Mesodermal cell (in vitro differentiated cells): ENCODE measurements around the gene MAU2.

Experiments used
- H3K27ac ChIP-seq: 2 replicates; pipeline ENCODE4 v1.7.0; 2013; ENCODE audit warnings: mild to moderate bottlenecking, low read depth, low read length, moderate library complexity; ENCODE audit not compliant: severe bottlenecking
- H3K36me3 ChIP-seq: 2 replicates; pipeline ENCODE4 v1.7.1; 2013; ENCODE audit warnings: mild to moderate bottlenecking, low read length, moderate library complexity; ENCODE audit not compliant: control insufficient read depth, insufficient read depth
- H3K4me1 ChIP-seq: one replicate; pipeline ENCODE4 v1.7.1; 2013; ENCODE audit warnings: mild to moderate bottlenecking, low read length; ENCODE audit not compliant: insufficient read depth, control insufficient read depth, poor library complexity, severe bottlenecking
- H3K4me3 ChIP-seq: 2 replicates; pipeline ENCODE4 v1.7.0; 2013; ENCODE audit warnings: low read length, control low read depth, mild to moderate bottlenecking; ENCODE audit not compliant: insufficient read depth, poor library complexity, severe bottlenecking; ENCODE audit errors: extremely low read depth
- H3K9me3 ChIP-seq: 2 replicates; pipeline ENCODE4 v1.7.1; 2013; ENCODE audit warnings: mild to moderate bottlenecking, low read length, moderate library complexity; ENCODE audit not compliant: control insufficient read depth
- WGBS, 2 experiments: methylation state at CpG; one replicate each; pipeline ENCODE4 v1.1.5; 2013; ENCODE audit warnings: missing lambda C conversion rate in 2 of 2; ENCODE audit not compliant: insufficient coverage in 2 of 2; 5-methylcytosine and 5-hydroxymethylcytosine counted together

The MAU2 gene

DNA sequence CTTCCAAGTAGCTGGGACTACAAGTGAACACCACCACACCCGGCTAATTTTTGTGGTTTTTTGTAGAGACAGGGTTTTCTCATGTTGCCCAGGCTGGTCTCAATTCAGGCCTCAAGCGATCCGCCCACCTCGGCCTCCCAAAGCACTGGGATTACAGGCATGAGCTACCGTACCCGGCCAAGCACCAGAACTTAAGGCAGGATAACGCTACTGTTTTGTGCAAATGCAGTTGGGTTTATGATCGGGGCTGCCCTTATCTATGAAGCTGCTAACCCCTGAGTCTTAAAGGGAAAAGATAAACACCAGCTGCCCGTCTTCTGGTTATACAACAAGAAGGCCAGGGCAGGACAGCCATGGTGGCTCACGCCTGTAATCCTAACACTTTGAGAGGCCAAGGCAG is 34.9 kb upstream of the MAU2 start:
- Histone ChIP-seq H3K4me1 (no peaks in the 10 kb centered on the region), H3K9me3 (no peaks in the 10 kb centered on the region), H3K4me3 (no peak overlapping the region), H3K27ac (no peak overlapping the region), H3K36me3 (peaks cover 79% of the 10 kb centered on the region)
- WGBS, 2 experiments: 88 to 93% methylated on average over 9 to 10 of the region's 10 CpGs

DNA sequence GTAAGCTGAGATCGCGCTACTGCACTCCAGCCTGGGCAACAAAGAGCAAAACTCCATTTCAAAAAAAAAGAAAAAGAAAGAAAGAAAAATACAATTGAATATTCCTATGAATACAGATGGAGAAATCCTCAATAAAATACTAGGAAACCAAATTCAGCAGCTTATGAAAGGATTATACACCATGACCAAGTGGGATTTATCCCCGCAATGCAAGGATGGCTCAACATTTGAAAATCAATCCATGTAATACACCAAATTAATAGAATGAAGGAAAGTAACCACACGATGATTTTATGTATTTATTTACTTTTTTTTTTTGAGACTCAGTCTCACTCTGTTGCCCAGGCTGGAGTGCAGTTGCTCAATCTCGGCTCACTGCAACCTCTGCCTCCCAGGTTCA is 28.0 kb upstream of the MAU2 start:
- WGBS, 2 experiments: 92 to 100% methylated on average over 1 to 2 of the region's 5 CpGs
- no peak overlapping the region for H3K27ac ChIP-seq
- no peak overlapping the region for H3K4me3 ChIP-seq
- no peaks in the 10 kb centered on the region for H3K4me1 ChIP-seq
- H3K9me3 ChIP-seq: no peaks in the 10 kb centered on the region
- peaks cover 75% of the 10 kb centered on the region for H3K36me3 ChIP-seq

DNA sequence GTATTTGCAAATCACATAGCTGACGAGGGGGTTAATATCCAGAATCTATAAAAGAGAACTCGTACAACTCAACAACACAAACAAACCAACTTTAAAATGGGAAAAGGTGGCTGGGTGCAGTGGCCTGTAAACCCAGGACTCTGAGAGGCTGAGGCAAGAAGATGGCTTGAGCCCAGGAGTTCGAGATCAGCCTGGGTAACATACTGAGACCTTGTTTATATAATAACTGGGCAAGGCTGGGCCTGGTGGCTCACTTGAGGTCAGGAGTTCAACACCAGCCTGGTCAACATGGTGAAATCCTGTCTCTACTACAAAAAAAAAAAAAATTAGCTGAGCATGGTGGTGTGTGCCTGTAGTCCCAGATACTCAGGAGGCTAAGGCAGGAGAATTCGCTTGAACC is 25.7 kb upstream of the MAU2 start:
- WGBS, 2 experiments: 86 to 96% methylated on average over 2 of the region's 4 CpGs
- Histone ChIP-seq H3K4me3 (no peak overlapping the region), H3K36me3 (peaks cover 72% of the 10 kb centered on the region), H3K9me3 (no peaks in the 10 kb centered on the region), H3K27ac (no peak overlapping the region), H3K4me1 (no peaks in the 10 kb centered on the region)

DNA sequence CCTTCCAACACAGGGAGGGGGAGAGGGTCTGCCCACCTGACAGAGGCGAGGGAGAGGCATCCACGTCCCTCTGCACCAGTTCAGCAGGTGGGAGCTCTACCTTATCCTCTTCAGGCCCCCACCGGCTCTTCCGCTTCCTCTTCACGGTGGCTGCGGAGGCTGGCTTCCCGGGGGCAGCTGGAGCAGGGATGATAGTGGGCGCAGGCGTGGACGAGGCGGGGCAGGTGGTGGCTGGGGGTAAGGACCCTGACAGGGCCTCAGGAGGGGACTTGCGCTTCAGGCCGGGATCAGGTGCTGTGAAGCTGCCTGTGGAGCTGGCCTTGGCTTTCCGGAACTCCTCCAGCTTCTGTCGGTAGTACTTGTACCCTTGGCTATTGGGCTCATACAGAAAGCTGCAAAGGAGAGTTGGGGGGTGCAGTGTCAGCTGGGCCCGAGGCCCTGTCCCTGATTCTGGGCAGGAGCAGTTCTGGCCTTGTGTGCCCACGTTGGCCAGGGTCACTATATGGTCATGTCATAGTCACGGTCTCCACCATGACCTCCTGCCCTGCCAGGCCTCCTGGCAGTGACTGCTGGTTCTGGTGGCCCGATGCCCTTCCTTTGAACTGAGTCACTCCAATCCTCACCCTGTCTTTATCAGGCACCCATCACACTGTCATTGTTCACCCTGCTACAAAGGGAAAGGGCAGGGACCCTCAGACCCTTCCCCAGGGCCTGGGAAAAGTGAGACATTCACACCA is 23.5 kb upstream of the MAU2 start:
- no peaks in the 10 kb centered on the region for H3K9me3 ChIP-seq
- WGBS, 2 experiments: 96 to 99% methylated on average over 13 to 18 of the region's 19 CpGs
- H3K4me3 ChIP-seq: no peak overlapping the region
- no peaks in the 10 kb centered on the region for H3K4me1 ChIP-seq
- H3K36me3 ChIP-seq: peaks cover 84% of the 10 kb centered on the region
- H3K27ac ChIP-seq: no peak overlapping the region

GRCh38 chr19:19297759-19298158 is 22.9 kb upstream of the MAU2 start:
- Histone ChIP-seq H3K4me1 (no peaks in the 10 kb centered on the region), H3K4me3 (no peak overlapping the region), H3K27ac (no peak overlapping the region), H3K9me3 (no peaks in the 10 kb centered on the region), H3K36me3 (peaks cover 82% of the 10 kb centered on the region)
- 92 to 98% methylated on average over 9 of the region's 9 CpGs for WGBS, 2 experiments

GRCh38 chr19:19300613-19301012 is 20.0 kb upstream of the MAU2 start:
- H3K4me1 ChIP-seq: no peaks in the 10 kb centered on the region
- peaks cover 77% of the 10 kb centered on the region for H3K36me3 ChIP-seq
- no peak overlapping the region for H3K4me3 ChIP-seq
- H3K27ac ChIP-seq: no peak overlapping the region
- H3K9me3 ChIP-seq: no peaks in the 10 kb centered on the region
- WGBS, 2 experiments: 91 to 98% methylated on average over 8 to 9 of the region's 12 CpGs

DNA sequence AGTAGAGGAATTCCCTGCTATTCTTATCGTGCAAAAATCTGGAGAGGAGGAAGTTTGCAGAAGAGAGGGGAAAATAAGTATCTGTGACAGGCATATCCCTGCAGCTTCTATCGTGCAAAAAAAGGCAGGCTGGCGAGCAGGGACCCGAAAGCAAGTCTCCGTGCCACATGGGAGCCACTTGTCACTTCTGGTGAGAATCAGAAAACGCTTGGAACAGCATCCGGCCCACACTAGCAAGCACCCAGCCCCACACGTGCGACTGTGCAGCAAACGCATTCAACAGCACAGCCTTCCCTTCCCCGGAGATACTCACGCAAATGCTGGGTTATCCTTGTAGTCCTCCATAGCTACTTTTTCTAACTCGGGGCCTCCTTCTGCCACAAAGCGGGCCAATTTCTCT is 17.2 kb upstream of the MAU2 start:
- Histone ChIP-seq H3K4me3 (no peak overlapping the region), H3K36me3 (peaks cover 82% of the 10 kb centered on the region)
- 96 to 97% methylated on average over 11 of the region's 14 CpGs for WGBS, 2 experiments

GRCh38 chr19:19304186-19304965 is 16.3 kb upstream of the MAU2 start:
- Histone ChIP-seq H3K27ac (no peak overlapping the region), H3K36me3 (peaks cover 83% of the 10 kb centered on the region)
- WGBS, 2 experiments: 96% methylated on average over 10 to 12 of the region's 14 CpGs

More for the DNA sequence above, 17.2 kb upstream of the MAU2 start:
- Histone ChIP-seq H3K27ac (no peak overlapping the region), H3K9me3 (no peaks in the 10 kb centered on the region), H3K4me1 (no peaks in the 10 kb centered on the region)

DNA sequence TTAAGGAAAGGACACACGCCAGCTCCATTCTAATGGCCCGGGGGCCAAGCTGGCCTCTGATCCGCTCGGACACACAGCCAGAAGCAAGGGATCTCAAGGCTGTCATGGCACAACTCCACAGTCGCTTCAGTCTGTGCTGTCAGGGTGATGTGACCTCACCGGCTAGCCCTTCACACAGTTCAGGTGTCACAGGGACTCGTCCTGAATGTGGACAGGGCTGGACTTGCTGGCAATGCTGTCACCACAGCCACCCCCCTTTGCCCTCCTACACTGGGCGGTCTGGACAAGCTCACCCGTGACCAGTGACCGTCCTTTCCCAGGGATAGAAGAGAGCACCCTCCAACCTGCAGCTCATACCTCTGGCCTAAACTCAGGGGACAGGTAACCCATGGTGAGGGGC is 15.6 kb upstream of the MAU2 start:
- H3K27ac ChIP-seq: no peak overlapping the region
- peaks cover 90% of the 10 kb centered on the region for H3K36me3 ChIP-seq
- H3K4me1 ChIP-seq: no peaks in the 10 kb centered on the region
- no peaks in the 10 kb centered on the region for H3K9me3 ChIP-seq
- H3K4me3 ChIP-seq: no peak overlapping the region
- 98 to 100% methylated on average over 9 of the region's 10 CpGs for WGBS, 2 experiments

More at GRCh38 chr19:19304186-19304965, 16.3 kb upstream of the MAU2 start:
- Histone ChIP-seq H3K4me1 (no peaks in the 10 kb centered on the region), H3K4me3 (no peak overlapping the region), H3K9me3 (no peaks in the 10 kb centered on the region)

DNA sequence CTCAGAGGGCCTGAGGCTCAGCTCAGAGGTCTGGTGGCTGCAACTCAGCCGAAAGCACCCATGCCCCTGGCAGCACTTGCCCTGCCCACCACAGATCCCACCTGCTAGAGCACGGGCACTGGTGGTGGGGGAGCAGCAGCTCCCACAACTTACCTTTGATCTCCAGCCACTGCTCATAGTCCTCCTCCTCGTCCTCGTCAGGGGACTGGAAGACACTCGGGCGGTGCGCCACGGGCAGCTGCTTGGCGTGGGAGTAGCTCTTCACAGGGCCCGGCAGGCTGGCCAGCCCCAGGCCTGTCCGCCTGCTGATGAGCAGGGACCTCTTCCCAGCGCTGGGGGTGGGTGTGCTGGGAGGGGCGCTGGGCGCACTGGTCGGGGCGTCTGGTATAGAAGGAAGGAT is 14.9 kb upstream of the MAU2 start:
- Histone ChIP-seq H3K4me1 (no peaks in the 10 kb centered on the region), H3K27ac (no peak overlapping the region), H3K4me3 (no peak overlapping the region), H3K36me3 (peaks cover 90% of the 10 kb centered on the region), H3K9me3 (no peaks in the 10 kb centered on the region)
- WGBS, 2 experiments: 90 to 93% methylated on average over 8 to 15 of the region's 16 CpGs

GRCh38 chr19:19306191-19306590 is 14.4 kb upstream of the MAU2 start:
- Histone ChIP-seq H3K9me3 (no peaks in the 10 kb centered on the region), H3K4me1 (no peaks in the 10 kb centered on the region), H3K27ac (no peak overlapping the region), H3K4me3 (no peak overlapping the region), H3K36me3 (peaks cover 90% of the 10 kb centered on the region)
- WGBS, 2 experiments: 93 to 96% methylated on average over 9 of the region's 9 CpGs
